ENCODE data around the gene ZSWIM1.
A peak's percentile ranks its signal among the peaks of the same experiment; 100 is the strongest.

Gene ZSWIM1

DNA sequence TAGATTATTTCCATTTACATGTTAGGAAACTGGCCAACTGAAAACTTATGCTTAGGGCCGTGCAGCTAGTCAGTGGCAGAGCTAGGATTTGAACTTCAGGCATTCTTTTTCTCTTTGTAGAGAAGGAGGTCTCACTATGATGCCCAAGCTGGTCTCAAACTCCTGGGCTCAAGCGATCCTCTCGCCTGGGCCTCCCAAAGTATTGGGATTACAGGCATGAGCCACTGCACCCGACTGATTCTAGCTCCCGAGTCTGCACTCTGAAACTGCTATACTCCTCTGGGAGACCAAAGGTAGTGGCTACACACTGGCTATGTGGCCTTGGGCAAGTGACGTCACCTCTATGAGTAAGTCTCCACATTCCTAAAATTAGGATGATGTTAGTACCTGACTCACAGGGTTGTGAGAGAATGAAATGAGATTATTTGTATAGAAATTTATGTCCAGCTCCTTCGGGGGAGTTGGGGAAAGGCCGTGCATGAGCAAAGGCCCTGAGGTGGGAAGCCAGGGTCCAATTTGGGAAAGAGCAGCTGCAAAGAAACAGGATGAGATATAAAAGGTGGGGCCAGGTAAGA lies 24.6 kb downstream of the ZSWIM1 start:
- Histone ChIP-seq H3K36me3 (ENCODE audit: control insufficient read depth in 1 of 2, insufficient read depth in 2 of 2, low read depth in 1 of 2, low read length in 2 of 2) (peaks cover 47 to 57% of the 10 kb centered on the region in 2 experiments), H3K79me1 (replicated peaks; ENCODE audit: low read length, poor library complexity, severe bottlenecking) (peaks cover 9% of the 10 kb centered on the region), H2BK5ac (ENCODE audit: low read depth, low read length, poor library complexity, severe bottlenecking) (no peak overlapping the region), H3K4ac (ENCODE audit: low read depth in 1 of 2, low read length in 2 of 2) (no peak overlapping the region), H3K4me1 (ENCODE audit: control insufficient read depth, insufficient read depth, low read depth, low read length) (peaks cover 15% of the 10 kb centered on the region), H2BK120ac (ENCODE audit: low read depth, low read length) (no peak overlapping the region), H2AFZ (ENCODE audit: low read depth, low read length) (no peak overlapping the region), H2BK12ac (ENCODE audit: low read length in 2 of 2) (no peak overlapping the region), H4K91ac (ENCODE audit: low read length) (no peak overlapping the region), H4K8ac (ENCODE audit: low read length) (no peak overlapping the region), H3K18ac (ENCODE audit: low read depth in 1 of 2, low read length in 2 of 2) (no peak overlapping the region), H3K27me3 (ENCODE audit: control insufficient read depth in 1 of 2, insufficient read depth in 1 of 2, low read length in 2 of 2) (no peaks in the 10 kb centered on the region), H3K23ac (ENCODE audit: low read length in 2 of 2) (no peak overlapping the region), H3K9ac (ENCODE audit: low read length) (no peak overlapping the region), H2BK15ac (ENCODE audit: low read depth, poor library complexity, severe bottlenecking) (no peak overlapping the region), H3K27ac (ENCODE audit: low read length, poor library complexity, severe bottlenecking) (no peak overlapping the region), H3K9me3 (ENCODE audit: control insufficient read depth, low read length) (no peaks in the 10 kb centered on the region), H3K14ac (ENCODE audit: low read length in 2 of 2) (no peak overlapping the region), H3K4me3 (ENCODE audit: insufficient read depth in 1 of 2, low read depth in 1 of 2, low read length in 2 of 2) (no peak overlapping the region), H2AK5ac (ENCODE audit: low read length, severe bottlenecking) (no peak overlapping the region), H3K4me2 (ENCODE audit: low read length, poor library complexity, severe bottlenecking) (no peak overlapping the region)
- DNase-seq = no peak
- WGBS = 93% methylated on average over 8 of the region's 8 CpGs

DNA sequence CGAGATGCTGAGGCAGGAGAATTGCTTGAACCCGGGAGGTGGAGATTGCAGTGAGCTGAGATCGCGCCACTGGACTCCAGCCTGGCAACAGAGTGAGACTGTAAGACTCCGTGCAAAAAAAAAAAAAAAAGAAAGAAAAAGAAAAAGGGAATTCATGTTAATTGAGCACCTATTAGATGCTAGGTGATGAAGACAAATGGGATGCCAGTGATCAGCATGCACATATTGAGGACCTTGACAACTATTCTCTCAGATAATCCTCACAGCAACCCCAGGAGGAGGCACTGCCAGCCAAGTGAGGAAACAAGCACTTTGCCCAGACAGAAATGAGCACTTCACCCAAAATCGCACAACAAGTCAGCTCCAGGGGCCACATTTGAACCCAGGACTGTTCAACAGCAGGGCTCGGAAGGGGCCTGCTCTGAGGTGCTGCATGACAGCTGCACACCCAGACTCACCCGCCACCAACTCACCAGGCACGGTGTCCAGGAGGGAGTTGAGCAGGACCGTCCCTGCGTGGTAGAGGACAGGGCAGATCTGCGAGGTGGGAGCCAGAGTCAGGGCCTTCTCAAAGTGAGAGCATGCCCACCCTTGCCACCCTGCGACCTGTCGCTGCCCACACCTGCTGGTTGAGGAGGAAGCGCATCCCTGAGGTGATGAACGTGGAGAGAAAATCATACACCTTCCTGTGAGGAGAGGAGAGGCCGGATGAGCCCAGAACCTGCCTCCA lies 26.4 kb downstream of the ZSWIM1 start:
- no peak overlapping the region for H3K4me3 ChIP-seq (ENCODE audit: insufficient read depth in 1 of 2, low read depth in 1 of 2, low read length in 2 of 2)
- WGBS = 96% methylated on average over 17 of the region's 17 CpGs
- H4K91ac ChIP-seq (ENCODE audit: low read length) = no peak overlapping the region
- H3K36me3 ChIP-seq (ENCODE audit: control insufficient read depth in 1 of 2, insufficient read depth in 2 of 2, low read depth in 1 of 2, low read length in 2 of 2) = peaks cover 41 to 43% of the 10 kb centered on the region in 2 experiments
- no peak overlapping the region for H2AK5ac ChIP-seq (ENCODE audit: low read length, severe bottlenecking)
- no peak overlapping the region for H3K27ac ChIP-seq (ENCODE audit: low read length, poor library complexity, severe bottlenecking)
- no peak overlapping the region for H2BK5ac ChIP-seq (ENCODE audit: low read depth, low read length, poor library complexity, severe bottlenecking)
- no peak overlapping the region for H2BK15ac ChIP-seq (ENCODE audit: low read depth, poor library complexity, severe bottlenecking)
- no peak overlapping the region for H3K4ac ChIP-seq (ENCODE audit: low read depth in 1 of 2, low read length in 2 of 2)
- H3K4me1 ChIP-seq (ENCODE audit: control insufficient read depth, insufficient read depth, low read depth, low read length) = peaks cover 25% of the 10 kb centered on the region
- H3K18ac ChIP-seq (ENCODE audit: low read depth in 1 of 2, low read length in 2 of 2) = no peak overlapping the region
- no peak overlapping the region for H3K14ac ChIP-seq (ENCODE audit: low read length in 2 of 2)
- no peak overlapping the region for H3K4me2 ChIP-seq (ENCODE audit: low read length, poor library complexity, severe bottlenecking)
- no peak overlapping the region for H2BK12ac ChIP-seq (ENCODE audit: low read length in 2 of 2)
- H3K9me3 ChIP-seq (ENCODE audit: control insufficient read depth, low read length) = no peaks in the 10 kb centered on the region
- DNase-seq = no peak
- H3K79me1 ChIP-seq (replicated peaks; ENCODE audit: low read length, poor library complexity, severe bottlenecking) = peaks cover 11% of the 10 kb centered on the region
- H4K8ac ChIP-seq (ENCODE audit: low read length) = no peak overlapping the region
- no peak overlapping the region for H2BK120ac ChIP-seq (ENCODE audit: low read depth, low read length)
- no peak overlapping the region for H3K9ac ChIP-seq (ENCODE audit: low read length)
- H3K27me3 ChIP-seq (ENCODE audit: control insufficient read depth in 1 of 2, insufficient read depth in 1 of 2, low read length in 2 of 2) = no peaks in the 10 kb centered on the region
- no peak overlapping the region for H2AFZ ChIP-seq (ENCODE audit: low read depth, low read length)
- H3K23ac ChIP-seq (ENCODE audit: low read length in 2 of 2) = no peak overlapping the region

DNA sequence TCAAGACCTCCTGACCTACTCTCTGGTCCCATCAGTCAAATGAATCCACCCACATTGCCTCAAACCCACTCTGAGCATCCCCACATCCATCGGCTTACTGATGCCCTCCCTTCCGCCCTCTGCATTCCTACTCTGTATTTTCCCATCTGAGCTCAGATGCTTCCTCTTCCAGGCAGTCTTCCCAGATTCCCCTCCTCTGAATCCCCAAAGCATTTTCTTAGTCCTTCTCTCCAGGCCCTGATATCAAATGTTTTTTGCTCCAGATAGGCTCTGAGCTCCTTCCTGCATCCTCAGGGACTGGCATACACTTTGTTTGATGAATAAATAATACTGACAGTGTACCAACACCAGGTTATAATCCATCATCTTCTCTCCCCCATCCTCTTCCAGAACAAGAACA lies 27.1 kb downstream of the ZSWIM1 start:
- WGBS = 96% methylated on average over 2 of the region's 2 CpGs

DNA sequence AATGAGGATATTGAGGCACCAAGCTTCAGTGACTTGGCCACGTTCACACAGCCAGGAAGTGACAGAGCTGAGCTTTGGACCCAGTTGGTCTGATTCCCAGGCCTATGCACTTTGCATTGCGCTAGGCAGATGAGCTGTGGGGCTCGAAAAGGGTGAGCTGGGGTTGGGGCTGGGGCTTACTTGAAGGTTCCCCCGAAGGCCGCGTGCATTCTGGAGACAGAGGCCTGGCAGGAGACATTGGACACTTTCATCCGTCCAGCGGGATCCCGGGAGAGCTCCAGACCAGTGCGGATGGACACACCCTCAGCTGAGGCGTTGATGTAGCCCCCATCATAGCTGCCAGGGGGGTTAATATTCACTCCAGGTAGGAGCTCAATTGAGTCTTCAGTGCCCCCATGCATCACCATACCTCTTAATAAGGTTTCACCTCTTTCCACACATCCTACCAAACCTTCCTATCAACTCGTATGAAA lies 28.3 kb downstream of the ZSWIM1 start:
- Histone ChIP-seq H2BK120ac (ENCODE audit: low read depth, low read length) (no peak overlapping the region), H3K27me3 (ENCODE audit: control insufficient read depth in 1 of 2, insufficient read depth in 1 of 2, low read length in 2 of 2) (no peaks in the 10 kb centered on the region), H3K4me1 (ENCODE audit: control insufficient read depth, insufficient read depth, low read depth, low read length) (peaks cover 27% of the 10 kb centered on the region), H3K14ac (ENCODE audit: low read length in 2 of 2) (no peak overlapping the region), H2AK5ac (ENCODE audit: low read length, severe bottlenecking) (no peak overlapping the region), H2AFZ (ENCODE audit: low read depth, low read length) (no peak overlapping the region), H2BK5ac (ENCODE audit: low read depth, low read length, poor library complexity, severe bottlenecking) (no peak overlapping the region), H3K4me2 (ENCODE audit: low read length, poor library complexity, severe bottlenecking) (no peak overlapping the region), H3K36me3 (ENCODE audit: control insufficient read depth in 1 of 2, insufficient read depth in 2 of 2, low read depth in 1 of 2, low read length in 2 of 2) (peaks cover 35 to 37% of the 10 kb centered on the region in 2 experiments), H3K23ac (ENCODE audit: low read length in 2 of 2) (no peak overlapping the region), H4K8ac (ENCODE audit: low read length) (no peak overlapping the region), H3K4me3 (ENCODE audit: insufficient read depth in 1 of 2, low read depth in 1 of 2, low read length in 2 of 2) (no peak overlapping the region), H3K9me3 (ENCODE audit: control insufficient read depth, low read length) (no peaks in the 10 kb centered on the region), H3K18ac (ENCODE audit: low read depth in 1 of 2, low read length in 2 of 2) (no peak overlapping the region), H3K9ac (ENCODE audit: low read length) (no peak overlapping the region), H3K4ac (ENCODE audit: low read depth in 1 of 2, low read length in 2 of 2) (no peak overlapping the region), H2BK12ac (ENCODE audit: low read length in 2 of 2) (peak overlapping the region in 1 of 2 experiments; percentile 11), H4K91ac (ENCODE audit: low read length) (no peak overlapping the region), H3K79me1 (replicated peaks; ENCODE audit: low read length, poor library complexity, severe bottlenecking) (peaks cover 11% of the 10 kb centered on the region), H2BK15ac (ENCODE audit: low read depth, poor library complexity, severe bottlenecking) (no peak overlapping the region), H3K27ac (ENCODE audit: low read length, poor library complexity, severe bottlenecking) (no peak overlapping the region)
- WGBS = 98% methylated on average over 12 of the region's 12 CpGs
- no peak for DNase-seq

More for the DNA sequence above, 27.1 kb downstream of the ZSWIM1 start:
- H3K18ac ChIP-seq (ENCODE audit: low read depth in 1 of 2, low read length in 2 of 2) = no peak overlapping the region
- no peak overlapping the region for H2BK15ac ChIP-seq (ENCODE audit: low read depth, poor library complexity, severe bottlenecking)
- no peak overlapping the region for H2BK12ac ChIP-seq (ENCODE audit: low read length in 2 of 2)
- H4K91ac ChIP-seq (ENCODE audit: low read length) = no peak overlapping the region
- no peaks in the 10 kb centered on the region for H3K27me3 ChIP-seq (ENCODE audit: control insufficient read depth in 1 of 2, insufficient read depth in 1 of 2, low read length in 2 of 2)
- H3K27ac ChIP-seq (ENCODE audit: low read length, poor library complexity, severe bottlenecking) = no peak overlapping the region
- no peak overlapping the region for H2AFZ ChIP-seq (ENCODE audit: low read depth, low read length)
- H3K36me3 ChIP-seq (ENCODE audit: control insufficient read depth in 1 of 2, insufficient read depth in 2 of 2, low read depth in 1 of 2, low read length in 2 of 2) = peaks cover 39 to 43% of the 10 kb centered on the region in 2 experiments
- H2BK120ac ChIP-seq (ENCODE audit: low read depth, low read length) = no peak overlapping the region
- H3K4me1 ChIP-seq (ENCODE audit: control insufficient read depth, insufficient read depth, low read depth, low read length) = peaks cover 27% of the 10 kb centered on the region
- H3K9ac ChIP-seq (ENCODE audit: low read length) = no peak overlapping the region
- no peak overlapping the region for H2BK5ac ChIP-seq (ENCODE audit: low read depth, low read length, poor library complexity, severe bottlenecking)
- no peak overlapping the region for H3K4ac ChIP-seq (ENCODE audit: low read depth in 1 of 2, low read length in 2 of 2)
- no peaks in the 10 kb centered on the region for H3K9me3 ChIP-seq (ENCODE audit: control insufficient read depth, low read length)
- no peak overlapping the region for H3K23ac ChIP-seq (ENCODE audit: low read length in 2 of 2)
- no peak overlapping the region for H3K4me2 ChIP-seq (ENCODE audit: low read length, poor library complexity, severe bottlenecking)
- H3K14ac ChIP-seq (ENCODE audit: low read length in 2 of 2) = no peak overlapping the region
- peaks cover 11% of the 10 kb centered on the region for H3K79me1 ChIP-seq (replicated peaks; ENCODE audit: low read length, poor library complexity, severe bottlenecking)
- H2AK5ac ChIP-seq (ENCODE audit: low read length, severe bottlenecking) = no peak overlapping the region
- no peak for DNase-seq
- no peak overlapping the region for H4K8ac ChIP-seq (ENCODE audit: low read length)
- no peak overlapping the region for H3K4me3 ChIP-seq (ENCODE audit: insufficient read depth in 1 of 2, low read depth in 1 of 2, low read length in 2 of 2)
